ENCODE data around the gene MTMR2. TPM values are rescaled to one million over a fixed set of nuclear protein-coding genes. Genes with fewer than 3 reads are reported as not detected.

Gene MTMR2
- total and polyA plus RNA-seq, 2 experiments from 2014 or later = 22.9 to 36.6 TPM

GRCh38 chr11:95886462-95886861, 37.4 kb downstream of the MTMR2 start:
- Histone ChIP-seq H3K9me3 (ENCODE audit: low read depth) (no peaks in the 10 kb centered on the region), H4K20me1 (ENCODE audit: insufficient read depth, poor library complexity, severe bottlenecking) (no peaks in the 10 kb centered on the region), H3K27ac (no peak overlapping the region), H3K79me2 (peaks cover 25% of the 10 kb centered on the region), H3K4me2 (no peak overlapping the region), H3K27me3 (no peaks in the 10 kb centered on the region), H3K4me1 (ENCODE audit: insufficient read depth) (peaks cover 3% of the 10 kb centered on the region), H3K9me2 (replicated peaks; ENCODE audit: insufficient read depth) (no peaks in the 10 kb centered on the region), H3K36me3 (replicated peaks; ENCODE audit: insufficient read depth, low read depth) (no peaks in the 10 kb centered on the region), H2AFZ (no peak overlapping the region), H3K4me3 (no peak overlapping the region)
- no peak for DNase-seq (ENCODE audit: low spot score)
- 94% methylated on average over 1 of the region's 1 CpG for WGBS (ENCODE audit: low lambda C conversion rate, missing lambda C conversion rate)
- TF ChIP-seq EZH2 (IDR thresholded peaks at IDR 0.05; ENCODE audit: borderline replicate concordance) (no peak), CTCF (IDR thresholded peaks at IDR 0.05; ENCODE audit: poor library complexity) (no peak)

GRCh38 chr11:95884802-95885201, 39.1 kb downstream of the MTMR2 start:
- 98% methylated on average over 2 of the region's 2 CpGs for WGBS (ENCODE audit: low lambda C conversion rate, missing lambda C conversion rate)
- H3K4me3 ChIP-seq = no peak overlapping the region
- DNase-seq (ENCODE audit: low spot score) = no peak
- no peaks in the 10 kb centered on the region for H3K9me2 ChIP-seq (replicated peaks; ENCODE audit: insufficient read depth)
- H4K20me1 ChIP-seq (ENCODE audit: insufficient read depth, poor library complexity, severe bottlenecking) = no peaks in the 10 kb centered on the region
- H3K27me3 ChIP-seq = no peaks in the 10 kb centered on the region
- no peak for TF ChIP-seq CTCF (IDR thresholded peaks at IDR 0.05; ENCODE audit: poor library complexity)
- TF ChIP-seq EZH2 (IDR thresholded peaks at IDR 0.05; ENCODE audit: borderline replicate concordance) = no peak
- no peak for TF ChIP-seq EZH2phosphoT487 (IDR thresholded peaks at IDR 0.05; ENCODE audit: low read depth, severe bottlenecking, unreplicated experiment)
- no peaks in the 10 kb centered on the region for H3K4me1 ChIP-seq (ENCODE audit: insufficient read depth)
- H3K36me3 ChIP-seq (replicated peaks; ENCODE audit: insufficient read depth, low read depth) = no peaks in the 10 kb centered on the region
- no peak overlapping the region for H2AFZ ChIP-seq
- no peaks in the 10 kb centered on the region for H3K9me3 ChIP-seq (ENCODE audit: low read depth)
- H3K4me2 ChIP-seq = no peak overlapping the region
- H3K27ac ChIP-seq = no peak overlapping the region
- H3K79me2 ChIP-seq = peaks cover 9% of the 10 kb centered on the region

GRCh38 chr11:95884376-95884775, 39.5 kb downstream of the MTMR2 start:
- H3K27me3 ChIP-seq = no peaks in the 10 kb centered on the region
- H3K9me3 ChIP-seq (ENCODE audit: low read depth) = no peaks in the 10 kb centered on the region
- H3K4me3 ChIP-seq = no peak overlapping the region
- H3K79me2 ChIP-seq = peaks cover 7% of the 10 kb centered on the region
- H3K9me2 ChIP-seq (replicated peaks; ENCODE audit: insufficient read depth) = no peaks in the 10 kb centered on the region
- 91% methylated on average over 1 of the region's 1 CpG for WGBS (ENCODE audit: low lambda C conversion rate, missing lambda C conversion rate)
- no peak overlapping the region for H2AFZ ChIP-seq
- H3K4me2 ChIP-seq = no peak overlapping the region
- no peak for TF ChIP-seq EZH2phosphoT487 (IDR thresholded peaks at IDR 0.05; ENCODE audit: low read depth, severe bottlenecking, unreplicated experiment)
- TF ChIP-seq EZH2 (IDR thresholded peaks at IDR 0.05; ENCODE audit: borderline replicate concordance) = no peak
- TF ChIP-seq CTCF (IDR thresholded peaks at IDR 0.05; ENCODE audit: poor library complexity) = no peak
- no peaks in the 10 kb centered on the region for H4K20me1 ChIP-seq (ENCODE audit: insufficient read depth, poor library complexity, severe bottlenecking)
- DNase-seq (ENCODE audit: low spot score) = no peak
- no peak overlapping the region for H3K27ac ChIP-seq
- H3K4me1 ChIP-seq (ENCODE audit: insufficient read depth) = no peaks in the 10 kb centered on the region
- no peaks in the 10 kb centered on the region for H3K36me3 ChIP-seq (replicated peaks; ENCODE audit: insufficient read depth, low read depth)

GRCh38 chr11:95883381-95883780, 40.5 kb downstream of the MTMR2 start:
- no peaks in the 10 kb centered on the region for H3K27me3 ChIP-seq
- no peak for DNase-seq (ENCODE audit: low spot score)
- no peaks in the 10 kb centered on the region for H3K4me1 ChIP-seq (ENCODE audit: insufficient read depth)
- no peaks in the 10 kb centered on the region for H4K20me1 ChIP-seq (ENCODE audit: insufficient read depth, poor library complexity, severe bottlenecking)
- no peaks in the 10 kb centered on the region for H3K9me3 ChIP-seq (ENCODE audit: low read depth)
- H3K79me2 ChIP-seq = no peaks in the 10 kb centered on the region
- WGBS (ENCODE audit: low lambda C conversion rate, missing lambda C conversion rate) = 100% methylated on average over 1 of the region's 1 CpG
- no peak overlapping the region for H2AFZ ChIP-seq
- no peak overlapping the region for H3K4me3 ChIP-seq
- H3K9me2 ChIP-seq (replicated peaks; ENCODE audit: insufficient read depth) = no peaks in the 10 kb centered on the region
- TF ChIP-seq CTCF (IDR thresholded peaks at IDR 0.05; ENCODE audit: poor library complexity) (no peak), EZH2phosphoT487 (IDR thresholded peaks at IDR 0.05; ENCODE audit: low read depth, severe bottlenecking, unreplicated experiment) (no peak), EZH2 (IDR thresholded peaks at IDR 0.05; ENCODE audit: borderline replicate concordance) (no peak)
- H3K36me3 ChIP-seq (replicated peaks; ENCODE audit: insufficient read depth, low read depth) = no peaks in the 10 kb centered on the region
- no peak overlapping the region for H3K27ac ChIP-seq
- no peak overlapping the region for H3K4me2 ChIP-seq

Data from hepatocyte (in vitro differentiated cells).